CMK (cell line): ENCODE results near the gene TMEM147.
"Not testable (repeated sequence)": the region's sequence is repeated elsewhere in the genome, so short reads cannot be mapped to it uniquely, and the experiment has no call there.

Source experiments
- DNase-seq: peaks from one replicate; pipeline ENCODE4 v3.0.0-alpha.2; 2010; ENCODE audit warnings: low read depth

Gene TMEM147

DNA sequence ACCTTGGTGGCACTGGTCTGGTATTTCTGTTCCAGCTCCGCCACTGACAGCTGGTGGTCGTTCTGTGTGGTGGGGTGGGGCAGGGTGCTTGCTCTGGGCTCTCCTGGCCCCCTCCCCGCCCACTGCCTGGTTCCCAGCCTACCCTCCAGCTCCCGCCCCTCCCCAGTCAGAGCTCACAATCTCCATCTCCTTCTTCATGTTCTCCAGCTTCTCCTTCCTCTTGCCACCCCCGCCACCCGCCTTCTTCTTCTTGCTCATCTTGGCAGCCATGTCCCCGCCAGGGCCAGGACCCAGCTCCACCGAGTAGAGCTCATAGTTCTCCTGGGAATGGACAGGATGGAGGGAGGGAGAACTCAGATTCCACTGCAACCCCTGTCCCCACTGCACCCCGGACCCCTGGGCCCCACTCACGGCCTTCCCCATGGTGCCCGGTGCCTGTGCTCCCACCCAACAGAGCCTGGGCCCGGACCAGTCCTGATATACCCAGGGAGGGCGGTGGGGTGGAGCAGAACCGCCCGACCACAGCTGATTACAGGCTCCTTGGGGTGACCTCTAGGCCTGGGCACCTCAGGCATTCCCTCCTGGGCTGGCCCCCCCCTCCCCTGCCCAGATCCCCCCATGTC, 17.9 kb downstream of the TMEM147 start, which contains the start of gene ATP4A:
ATP4A (minus strand) TSS at position 452 of the 623 bp plus-strand sequence; CDS start at position 423, 29 bp downstream.
- DNase-seq: no peak

GRCh38 chr19:35565016-35565856, 19.8 kb downstream of the TMEM147 start:
- no peak for DNase-seq

DNA sequence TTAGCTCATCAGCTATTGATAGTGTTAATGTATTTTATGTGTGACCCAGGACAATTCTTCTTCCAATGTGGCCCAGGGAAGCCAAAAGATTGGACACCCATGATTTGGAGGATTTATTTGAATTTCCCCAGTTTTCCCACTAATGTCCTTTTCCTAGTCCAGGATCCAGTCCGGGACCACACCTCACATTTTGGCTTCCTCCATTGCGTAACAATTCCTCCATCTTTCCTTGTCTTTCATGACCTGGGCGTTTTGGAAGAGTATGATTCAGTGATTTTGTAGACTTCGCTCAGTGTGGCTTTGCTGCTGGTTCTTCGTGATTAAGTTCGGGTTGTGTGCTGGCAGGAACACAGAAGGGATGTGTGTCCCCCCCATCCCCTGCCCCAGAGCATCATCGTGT, 21.3 kb downstream of the TMEM147 start:
- DNase-seq: no peak

DNA sequence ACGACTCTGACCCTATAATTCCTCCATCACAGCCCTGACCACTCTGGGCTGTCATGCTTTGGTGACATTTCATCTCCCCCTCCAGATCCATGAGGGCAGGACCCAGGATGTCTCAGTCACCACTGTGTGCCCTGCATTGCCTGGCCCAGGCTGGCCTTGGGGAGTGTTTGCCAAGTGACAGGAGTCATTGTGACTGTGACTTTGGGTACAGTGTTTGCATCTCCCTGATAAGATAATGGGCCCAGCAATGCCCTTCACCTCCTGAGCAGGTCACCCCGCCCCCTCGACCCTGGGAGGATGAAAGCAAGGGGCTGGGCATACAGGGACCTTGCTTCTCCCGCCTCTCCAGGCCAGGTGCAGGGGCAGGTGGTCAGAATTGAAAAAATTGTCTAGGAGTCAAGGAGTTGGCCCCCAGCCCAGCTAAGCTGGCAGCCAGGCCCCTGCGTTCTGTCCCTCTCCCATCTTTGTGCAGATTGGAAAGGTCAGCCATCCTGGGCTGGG, 23.9 kb downstream of the TMEM147 start:
- no peak for DNase-seq

DNA sequence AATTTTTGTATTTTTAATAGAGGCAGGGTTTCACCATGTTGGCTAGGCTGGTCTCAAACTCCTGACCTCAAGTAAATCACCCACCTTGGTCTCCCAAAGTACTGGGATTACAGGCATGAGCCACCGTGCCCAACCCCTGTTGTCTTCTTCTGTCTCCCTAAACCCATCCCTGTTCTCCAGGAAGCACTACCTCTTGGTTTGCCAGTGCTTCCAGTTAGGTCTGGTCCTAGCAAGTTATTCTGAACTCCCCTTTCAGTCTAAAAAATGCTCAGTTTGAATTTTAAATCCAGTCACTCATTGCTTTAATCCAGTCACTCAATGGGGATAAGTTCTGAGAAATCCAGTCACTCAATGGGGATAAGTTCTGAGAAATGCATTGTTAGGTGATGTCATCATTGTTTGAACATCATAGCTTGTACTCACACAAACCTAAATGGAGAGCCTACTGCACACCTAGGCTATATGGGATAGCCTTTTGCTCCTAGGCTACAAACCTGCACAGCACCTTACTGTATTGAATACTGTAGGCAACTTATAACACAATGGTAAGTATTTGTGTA, 26.1 kb downstream of the TMEM147 start:
- DNase-seq: no peak

DNA sequence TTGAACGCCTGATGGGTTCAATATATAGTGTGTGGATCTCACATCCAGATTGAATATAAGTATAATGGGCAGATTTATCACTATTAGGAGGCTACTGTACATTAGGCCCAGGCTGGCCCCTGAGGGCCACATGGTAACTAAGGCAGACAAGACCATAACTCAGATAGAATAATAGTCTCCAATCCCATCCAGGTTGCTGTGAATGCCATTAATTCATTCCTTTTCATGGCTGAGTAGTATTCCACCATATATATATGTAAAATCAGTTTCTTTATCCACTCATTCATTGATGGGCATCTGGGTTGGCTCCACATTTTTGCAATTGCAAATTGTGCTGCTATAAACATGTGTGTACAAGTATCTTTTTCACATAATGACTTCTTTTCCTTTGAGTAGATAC, 32.5 kb downstream of the TMEM147 start:
- DNase-seq: no peak

GRCh38 chr19:35578707-35579106, 33.3 kb downstream of the TMEM147 start:
- no peak for DNase-seq

GRCh38 chr19:35582760-35583159, 37.3 kb downstream of the TMEM147 start:
- no peak for DNase-seq

DNA sequence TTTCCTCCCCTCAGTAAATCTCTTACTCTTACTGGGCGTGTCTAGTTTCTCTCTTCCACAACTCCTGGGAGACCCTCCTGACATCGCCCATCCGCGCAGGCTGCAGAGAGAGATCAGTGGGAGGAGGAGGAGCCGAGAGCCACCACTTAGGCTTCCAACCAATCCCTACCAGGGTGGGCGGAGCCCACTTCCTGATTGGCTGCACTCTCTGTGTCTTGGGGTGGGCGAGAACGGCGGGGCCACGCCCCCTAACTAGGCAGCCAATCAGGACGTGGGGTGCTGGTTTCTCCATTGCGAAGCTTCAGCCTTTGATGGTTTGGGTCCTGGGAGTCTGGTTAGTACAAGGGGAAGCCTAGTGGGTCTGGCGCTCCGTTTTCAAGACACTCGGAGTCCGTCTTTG, 40.4 kb downstream of the TMEM147 start, which contains the start of gene PMIS2:
PMIS2 (plus strand) TSS at position 326 of the 400 bp plus-strand sequence. CDS start 87 bp downstream, outside the sequence.
- no peak for DNase-seq

- no peak for DNase-seq
Measured at GRCh38 chr19:35587321-35587720, 41.9 kb downstream of the TMEM147 start.

DNA sequence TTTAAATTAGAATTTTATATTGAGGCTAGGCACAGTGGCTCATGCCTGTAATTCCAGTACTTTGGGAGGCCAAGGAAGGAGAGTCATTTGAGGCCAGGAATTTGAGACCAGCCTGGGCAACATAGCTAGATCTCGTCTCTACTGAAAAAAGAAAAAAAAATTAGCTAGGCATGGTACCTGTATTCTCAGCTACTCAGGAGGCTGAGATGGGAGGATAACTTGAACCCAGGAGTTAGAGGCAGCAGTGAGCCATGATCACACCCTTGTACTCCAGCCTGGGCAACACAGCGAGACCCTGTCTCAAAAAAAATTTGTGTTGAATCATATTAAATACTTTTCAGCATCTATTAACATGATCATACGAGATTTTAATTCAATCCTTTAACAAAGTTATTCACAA, 45.4 kb downstream of the TMEM147 start:
- no peak for DNase-seq

DNA sequence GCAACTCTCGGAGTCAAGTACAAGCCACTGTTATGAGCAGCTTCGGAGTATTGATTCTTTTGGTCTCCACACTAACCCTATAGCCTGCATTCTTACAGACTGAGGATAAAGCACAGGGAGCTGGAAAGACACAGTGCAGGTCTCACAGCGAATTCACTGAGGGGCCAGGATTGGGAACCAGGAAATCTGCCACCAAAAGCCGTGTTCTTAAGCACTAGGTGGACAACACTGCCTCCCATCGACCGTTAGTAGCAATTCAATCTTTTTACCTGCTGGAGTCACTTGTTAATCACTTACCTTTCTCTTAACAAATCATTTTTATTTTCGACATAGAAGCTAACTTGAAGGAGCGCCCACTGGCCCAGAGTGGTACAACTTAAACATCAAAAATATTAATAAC, 46.8 kb downstream of the TMEM147 start:
- DNase-seq: no peak

DNA sequence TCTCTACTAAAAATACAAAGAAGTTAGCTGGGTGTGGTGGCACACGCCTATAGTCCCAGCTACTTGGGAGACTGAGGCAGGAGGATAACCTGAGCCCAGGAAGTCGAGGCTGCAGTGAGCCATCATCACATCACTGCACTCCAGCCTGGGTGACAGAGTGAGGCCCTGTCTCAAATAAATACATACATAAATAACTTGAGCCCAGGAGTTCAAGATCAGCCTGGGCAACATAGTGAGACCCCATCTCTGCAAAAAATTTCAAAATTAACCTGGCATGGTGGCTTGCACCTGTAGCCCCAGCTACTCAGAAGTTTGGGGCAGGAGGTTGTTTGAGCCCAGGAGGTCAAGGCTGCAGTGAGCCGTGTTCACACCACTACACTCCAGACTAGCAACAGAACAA, 49.6 kb downstream of the TMEM147 start:
- not testable (repeated sequence) for DNase-seq

- DNase-seq: no peak
Measured at GRCh38 chr19:35595928-35596327, 50.5 kb downstream of the TMEM147 start.

DNA sequence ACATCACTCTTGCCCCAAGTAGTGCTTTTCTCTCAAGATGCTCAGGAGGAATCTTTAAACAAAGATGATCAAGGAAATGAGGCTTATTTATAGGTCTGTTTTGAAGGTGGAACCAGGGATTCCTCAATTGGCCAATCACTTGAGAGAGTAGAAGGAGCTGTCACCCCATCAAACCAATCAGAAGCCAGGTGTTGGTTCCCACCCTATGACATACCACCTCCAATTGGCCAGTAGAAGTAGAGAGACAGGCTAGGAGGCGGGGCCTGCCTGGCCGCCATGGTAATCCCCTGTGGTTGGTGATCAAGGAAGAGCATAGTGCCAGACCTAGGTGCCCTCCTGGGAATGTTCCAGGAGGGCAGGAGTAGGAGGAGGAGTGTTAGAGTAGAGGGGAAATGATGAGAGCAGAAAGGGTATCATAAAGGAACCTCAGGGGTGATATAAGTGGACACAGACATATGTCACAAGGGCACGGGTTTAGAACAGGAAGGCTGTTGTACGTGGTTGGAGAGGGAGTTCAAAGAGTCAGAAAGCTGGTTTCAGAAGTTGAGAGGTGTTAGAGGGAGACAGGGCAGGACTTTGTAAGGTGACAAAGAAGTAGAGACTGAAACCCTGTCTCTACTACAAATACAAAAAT, 51.1 kb downstream of the TMEM147 start:
- peak; percentile 41 for DNase-seq
